Anterior cingulate cortex (tissue), 58 donors: ENCODE measurements around the gene AGAP1.

ENCODE experiments used
- DNase-seq, 58 donors: peaks; one replicate each; lab custom pipeline; 2025; lab: John Stamatoyannopoulos, UW

AGAP1 gene

DNA sequence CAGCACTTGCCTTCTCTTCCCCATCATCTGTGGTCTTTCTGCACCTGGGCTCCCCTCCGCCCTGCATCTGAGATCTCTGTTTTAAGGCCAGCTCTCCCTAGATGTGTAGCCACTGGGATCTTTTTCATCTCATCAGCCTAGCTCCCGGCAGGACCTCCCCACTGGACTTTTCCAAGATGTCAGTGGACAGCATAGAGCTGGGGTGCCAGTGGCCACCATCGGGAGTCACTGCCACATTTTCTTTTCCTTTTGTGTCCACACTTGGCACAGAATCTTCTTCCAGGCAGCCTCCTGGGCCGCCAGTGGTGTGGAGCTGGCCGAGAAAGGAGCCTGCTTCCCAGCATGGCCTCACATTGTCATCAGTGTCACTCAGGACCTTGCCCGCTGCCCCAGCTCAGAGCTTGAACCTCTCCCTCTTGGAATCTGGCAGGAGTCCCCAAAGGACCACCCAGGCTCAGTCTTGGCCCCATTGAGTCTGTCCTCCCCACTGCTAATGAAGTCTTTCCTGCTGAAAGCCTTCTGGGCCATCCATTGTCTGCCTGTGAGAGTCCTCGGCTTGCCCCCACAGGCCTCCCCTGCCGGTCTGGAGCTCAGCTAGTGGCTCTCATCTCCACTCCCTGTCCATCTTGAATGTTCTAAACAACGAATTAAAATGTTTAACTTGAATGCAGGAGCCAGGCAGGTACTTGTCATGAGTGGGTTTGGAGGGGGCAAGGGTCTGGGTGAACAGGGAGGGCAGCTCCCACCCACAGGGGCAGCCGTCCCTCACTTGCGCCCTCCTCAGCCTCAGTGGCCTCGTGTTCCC lies 349.9 kb downstream of the AGAP1 start:
- DNase-seq, result peak in 12 of 58 donors; percentile 12 to 50 (median 23)

DNA sequence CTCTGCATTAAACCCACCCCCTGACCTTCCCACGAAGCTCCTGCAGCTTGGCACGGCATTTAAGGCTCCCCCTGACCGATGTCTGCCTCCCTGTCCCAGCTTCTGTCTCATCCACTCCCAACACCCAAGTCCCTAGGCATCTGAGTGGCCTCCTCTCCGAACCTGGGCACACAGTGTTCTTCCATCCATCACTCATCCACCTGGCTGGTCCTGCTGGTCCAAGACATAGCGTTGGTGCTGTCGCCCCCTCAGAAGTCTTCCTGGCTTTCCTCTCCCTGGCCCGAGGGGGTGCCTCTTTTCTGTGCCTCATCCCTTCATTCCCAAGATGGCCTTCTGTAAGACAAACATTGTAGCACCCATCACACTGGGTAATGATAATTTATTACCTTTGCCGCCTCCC lies 350.7 kb downstream of the AGAP1 start:
- no peak for DNase-seq

DNA sequence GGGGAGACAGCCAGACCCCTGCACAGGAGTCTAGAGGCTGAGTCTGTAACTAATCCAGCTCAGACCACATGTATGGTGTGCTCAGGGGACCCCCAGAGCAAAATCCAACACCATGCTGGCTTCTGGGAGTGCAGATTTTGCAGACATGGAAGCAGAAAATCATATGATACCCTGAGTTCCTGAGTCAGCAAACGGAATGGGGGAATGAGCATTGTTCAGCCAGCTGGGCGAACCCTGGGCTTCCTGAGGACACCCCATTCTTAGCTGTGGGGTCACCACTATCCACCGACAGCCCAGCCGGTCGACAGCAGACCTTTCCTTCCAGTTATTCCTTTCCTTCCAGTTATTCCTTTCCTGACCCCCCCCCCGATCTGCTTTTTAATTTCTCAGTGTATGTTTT lies 351.4 kb downstream of the AGAP1 start:
- no peak for DNase-seq

DNA sequence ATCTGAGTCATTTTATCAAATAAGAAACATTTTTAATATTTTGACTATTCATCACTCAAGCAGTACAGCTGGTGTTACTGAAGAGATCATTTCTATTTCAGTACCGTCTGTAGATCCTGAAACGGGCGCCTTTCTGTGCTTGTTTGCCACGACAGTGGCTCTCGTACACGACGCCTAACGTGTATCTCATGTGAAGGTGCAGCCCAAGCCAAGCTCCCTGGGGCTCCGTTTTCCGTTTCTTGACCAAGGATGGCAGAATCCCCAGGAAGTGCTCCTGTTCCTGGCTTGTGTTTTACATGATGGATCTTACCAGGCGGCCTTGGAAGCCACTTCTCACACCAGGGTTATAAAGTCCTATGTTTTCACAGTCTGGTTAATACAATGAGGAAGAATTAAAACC lies 353.7 kb downstream of the AGAP1 start:
- DNase-seq, result no peak

DNA sequence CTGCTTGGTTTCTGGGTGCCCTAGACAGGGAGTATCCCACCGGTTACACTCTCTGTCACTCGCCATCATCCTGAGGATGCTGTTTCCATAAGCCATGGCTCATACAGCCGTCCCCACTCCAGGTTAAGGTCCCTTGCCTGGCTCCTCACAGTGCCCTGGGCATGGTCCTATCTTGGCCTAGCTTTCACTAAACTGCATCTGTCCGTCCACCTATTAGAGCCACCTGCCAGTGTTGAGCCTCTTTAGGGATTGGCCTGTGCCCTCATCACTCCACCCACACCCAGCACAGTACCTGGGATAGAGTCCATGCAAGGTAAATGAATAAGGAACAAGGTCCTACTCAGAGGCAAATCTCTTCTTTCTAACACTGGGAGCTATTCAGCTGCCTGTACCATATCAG lies 354.2 kb downstream of the AGAP1 start:
- DNase-seq, result no peak

DNA sequence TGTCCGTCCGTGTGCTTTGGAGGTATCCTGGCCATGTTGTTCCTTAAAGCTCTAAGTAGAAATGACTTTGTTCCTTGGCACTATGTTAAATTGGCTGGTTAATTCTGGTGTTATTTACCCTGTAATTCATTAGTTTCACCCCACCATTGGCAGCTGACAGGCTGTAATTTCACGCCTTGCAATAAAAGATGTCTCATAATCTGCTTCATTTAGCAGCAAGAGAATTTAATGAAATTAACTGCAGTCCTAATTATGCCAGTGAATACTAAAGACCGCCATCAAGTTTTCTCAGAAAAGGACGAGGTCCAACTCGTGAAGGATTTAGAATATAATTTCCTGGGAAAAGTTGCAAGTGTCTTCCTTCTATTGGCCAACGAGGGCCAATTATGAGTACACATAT lies 355.1 kb downstream of the AGAP1 start:
- no peak for DNase-seq

DNA sequence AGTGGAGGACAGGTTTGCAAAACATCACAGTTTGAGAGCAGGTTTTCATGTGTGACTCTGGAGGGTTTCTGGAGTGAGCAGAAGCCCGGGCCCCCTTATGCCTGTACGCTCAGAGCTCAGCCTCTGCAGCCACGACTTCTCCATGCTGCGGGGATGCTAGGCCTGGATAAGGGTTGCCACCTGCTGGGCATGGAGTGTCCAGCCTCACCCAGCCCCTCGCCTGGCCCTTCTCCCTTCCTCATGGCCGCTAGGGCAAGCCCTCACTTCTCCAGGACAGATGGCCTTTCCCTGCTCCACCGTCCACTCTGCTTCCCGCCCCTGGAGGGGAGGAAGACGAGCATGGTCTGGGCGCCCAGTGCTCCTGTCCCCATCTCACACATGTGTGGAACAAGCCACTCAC lies 355.6 kb downstream of the AGAP1 start:
- no peak for DNase-seq

DNA sequence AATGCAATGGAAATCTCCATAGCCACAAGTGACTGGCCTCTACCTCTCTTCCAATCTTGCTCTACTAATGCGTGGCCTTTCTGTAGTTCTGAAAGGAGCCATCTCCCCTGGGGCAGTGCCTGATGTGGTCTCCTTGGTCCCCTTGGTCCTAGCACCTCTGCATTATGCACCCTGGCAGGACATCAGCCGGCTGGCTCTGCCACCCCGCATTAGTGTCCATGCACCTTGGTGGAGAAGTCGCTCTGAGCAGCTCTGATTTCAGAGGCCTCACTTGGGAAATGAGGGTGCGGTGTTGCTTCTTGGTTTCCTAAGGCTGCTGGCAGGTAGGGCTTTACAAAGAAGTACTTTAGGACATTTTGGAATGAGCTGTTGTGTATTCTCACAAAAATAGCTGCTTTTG lies 356.4 kb downstream of the AGAP1 start:
- DNase-seq, result no peak

DNA sequence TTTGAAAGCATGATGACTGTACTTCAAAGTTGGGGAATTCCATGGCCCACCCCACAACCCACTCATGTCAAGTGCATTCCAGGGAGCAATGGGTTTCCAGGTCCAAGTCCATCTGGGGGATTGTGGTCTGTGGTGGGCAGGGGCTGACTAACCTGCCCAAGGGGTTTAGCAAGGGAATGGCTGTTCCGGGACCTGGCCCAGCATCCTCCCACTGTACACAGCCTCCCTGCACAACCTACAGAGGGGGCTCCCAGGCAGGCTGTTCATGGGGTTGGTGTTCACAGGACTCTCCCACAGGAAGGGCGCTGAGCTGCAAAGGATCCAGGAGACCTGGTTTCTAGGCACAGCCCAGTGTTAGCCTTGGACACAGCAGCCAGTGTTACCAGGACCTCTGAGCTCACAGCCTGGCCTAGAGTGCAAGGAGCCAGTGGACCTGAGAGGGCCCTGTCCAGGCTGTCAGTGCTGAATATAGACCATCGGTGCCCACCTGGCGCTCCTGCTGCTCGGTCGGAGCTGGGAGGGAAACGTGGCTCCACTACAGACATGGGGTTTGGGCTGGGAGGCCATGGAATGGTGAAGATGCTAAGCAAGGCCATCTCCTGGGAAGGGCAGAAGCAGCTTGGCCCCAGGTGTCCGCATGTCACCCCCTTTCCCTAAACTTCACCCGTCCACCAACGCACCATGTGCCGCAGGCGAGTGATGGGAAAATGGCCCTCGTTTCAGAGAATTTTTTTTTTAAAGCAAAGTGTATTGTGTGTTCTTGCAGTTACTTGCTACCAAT lies 357.1 kb downstream of the AGAP1 start:
- no peak for DNase-seq

DNA sequence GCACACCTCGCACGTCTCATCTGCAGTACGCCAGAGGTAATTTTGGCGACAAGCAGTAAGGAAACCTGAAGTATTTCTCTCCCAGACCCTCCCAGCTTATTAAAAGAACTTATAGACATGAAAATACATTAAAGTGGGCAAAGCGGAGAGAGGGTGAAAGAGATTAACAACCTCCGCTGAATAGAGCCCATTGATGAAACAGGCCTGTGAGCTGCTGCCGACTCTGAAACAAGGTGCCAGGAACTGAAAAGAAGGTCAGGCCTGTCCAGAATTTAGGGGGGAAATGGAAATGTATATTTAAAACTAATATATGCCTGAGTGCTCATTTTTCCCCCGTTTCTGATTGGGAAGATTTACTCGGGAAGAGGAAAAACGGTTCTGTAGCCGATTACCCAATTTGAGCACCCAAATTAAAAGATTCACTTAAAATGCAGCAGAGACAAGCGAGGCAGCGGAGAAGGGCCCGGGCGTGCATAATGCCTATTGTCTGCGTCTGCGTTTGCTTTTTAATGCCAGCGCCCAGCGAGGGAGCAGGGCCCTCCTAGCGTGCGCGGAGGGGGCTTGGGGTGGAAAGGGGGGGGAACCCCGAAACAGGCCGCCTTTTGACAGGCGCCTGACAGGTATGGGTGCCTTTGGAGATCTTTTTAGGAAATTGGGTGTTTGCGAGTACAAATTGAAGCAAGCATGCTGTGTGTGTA lies 358.1 kb downstream of the AGAP1 start:
- DNase-seq, result peak in 10 of 58 donors; percentile 5 to 35 (median 13)

DNA sequence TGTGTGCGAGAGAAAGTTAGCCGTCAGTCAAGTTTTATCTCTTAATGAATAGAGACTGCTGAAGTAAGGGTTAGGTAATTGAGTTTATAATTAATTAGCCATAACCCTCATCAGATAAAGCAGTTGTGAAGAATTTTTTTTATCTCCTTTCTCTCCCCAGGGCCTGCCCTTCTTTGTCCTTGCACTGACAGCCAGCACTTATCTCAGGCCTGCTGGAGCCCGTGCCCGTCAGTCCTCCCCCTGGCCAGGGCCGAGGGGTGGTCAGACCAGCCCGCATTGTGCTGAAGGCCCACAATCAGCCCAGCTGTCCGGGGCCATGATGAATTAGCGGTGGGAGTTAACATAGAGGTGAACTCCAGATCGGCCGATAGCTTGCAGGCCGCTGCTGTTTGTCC lies 358.7 kb downstream of the AGAP1 start:
- no peak for DNase-seq

DNA sequence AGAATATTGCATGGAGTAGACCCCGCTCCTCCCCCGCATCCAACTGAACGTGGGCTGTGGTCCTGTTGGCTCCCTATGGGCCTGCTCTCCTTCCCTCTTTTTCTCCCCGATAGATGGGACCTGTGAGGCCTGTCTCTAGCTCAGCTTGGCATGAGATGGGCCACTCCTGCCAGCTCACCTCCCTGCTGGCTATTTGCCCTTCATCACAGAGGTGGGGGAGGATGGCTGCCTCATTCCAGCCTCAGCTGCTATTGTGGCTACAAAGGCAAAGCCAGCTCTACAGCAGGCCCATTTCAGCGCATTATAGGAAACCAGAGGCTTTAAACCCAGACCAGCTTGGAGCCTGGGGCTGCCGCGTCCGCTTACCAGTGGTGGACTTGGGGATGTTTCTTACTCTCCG lies 360.4 kb downstream of the AGAP1 start:
- no peak for DNase-seq

DNA sequence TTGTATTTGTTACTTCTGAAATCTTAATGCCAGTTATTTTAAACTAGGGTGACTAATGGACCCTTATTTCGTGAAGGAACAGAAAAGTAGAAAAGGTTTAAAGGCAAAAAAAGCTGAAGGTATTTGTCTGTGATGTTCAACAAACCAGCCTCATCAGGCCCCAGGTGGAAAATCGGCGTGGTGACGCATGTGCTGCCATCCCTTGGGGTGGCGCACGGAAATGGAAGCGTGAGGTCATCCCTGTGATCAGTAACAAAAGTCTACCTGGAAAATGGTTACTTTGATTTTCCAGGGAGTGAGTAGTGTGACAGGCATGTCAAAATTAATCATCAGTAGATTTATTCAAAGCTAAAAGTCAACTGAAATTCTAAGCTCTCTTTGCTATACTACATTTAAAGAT lies 361.2 kb downstream of the AGAP1 start:
- no peak for DNase-seq

DNA sequence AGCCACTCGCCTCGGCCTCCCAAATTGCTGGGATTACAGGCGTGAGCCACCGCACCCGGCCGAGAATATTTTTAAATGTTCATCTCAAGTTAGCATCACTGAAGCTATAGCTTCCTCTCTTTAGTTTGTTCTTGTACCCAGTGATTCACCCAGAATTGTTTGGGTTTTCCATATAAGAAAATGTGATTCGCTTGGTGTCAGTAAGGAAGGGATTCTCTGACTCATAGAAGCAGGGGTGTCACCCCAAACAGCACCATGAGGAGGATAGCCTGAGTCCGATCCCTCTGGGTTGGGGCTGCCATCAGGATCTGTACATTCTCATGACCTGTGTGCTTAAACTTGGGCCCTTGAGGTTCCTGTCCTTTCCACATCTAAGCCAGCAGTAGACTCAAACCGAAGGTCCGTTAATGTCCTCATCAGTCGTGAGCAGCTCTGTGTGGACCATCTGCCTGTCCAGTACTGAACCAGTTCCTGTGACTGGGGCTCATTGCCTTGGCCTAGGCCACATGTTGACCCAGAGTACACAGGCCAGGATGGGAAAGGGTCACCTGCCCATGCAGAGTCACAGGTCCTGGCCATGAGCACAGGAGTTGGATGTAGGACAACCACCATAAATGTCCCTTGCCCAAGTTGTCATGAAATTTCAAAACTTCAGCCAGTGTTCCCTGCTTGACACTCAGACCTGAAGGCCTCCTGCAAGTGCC lies 362.5 kb downstream of the AGAP1 start:
- no peak for DNase-seq

DNA sequence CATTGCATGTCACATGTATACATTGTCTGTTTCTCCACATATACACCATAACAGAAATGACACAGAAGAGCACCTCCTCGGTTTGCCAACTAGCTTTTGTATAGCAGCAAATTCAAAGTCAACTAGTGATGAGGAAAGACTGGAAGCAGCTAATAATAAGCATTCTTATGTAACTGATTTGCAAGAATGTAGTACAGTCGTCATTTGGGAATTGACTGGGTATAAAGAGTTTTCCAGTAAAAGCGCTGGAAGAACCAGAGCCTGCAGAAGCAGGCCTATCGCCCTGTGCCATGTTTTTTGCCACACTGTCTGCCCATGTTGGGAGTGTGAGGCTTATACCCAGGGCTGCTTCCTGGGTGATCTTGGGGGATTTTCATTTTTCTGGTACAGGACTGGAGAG lies 363.8 kb downstream of the AGAP1 start:
- no peak for DNase-seq

DNA sequence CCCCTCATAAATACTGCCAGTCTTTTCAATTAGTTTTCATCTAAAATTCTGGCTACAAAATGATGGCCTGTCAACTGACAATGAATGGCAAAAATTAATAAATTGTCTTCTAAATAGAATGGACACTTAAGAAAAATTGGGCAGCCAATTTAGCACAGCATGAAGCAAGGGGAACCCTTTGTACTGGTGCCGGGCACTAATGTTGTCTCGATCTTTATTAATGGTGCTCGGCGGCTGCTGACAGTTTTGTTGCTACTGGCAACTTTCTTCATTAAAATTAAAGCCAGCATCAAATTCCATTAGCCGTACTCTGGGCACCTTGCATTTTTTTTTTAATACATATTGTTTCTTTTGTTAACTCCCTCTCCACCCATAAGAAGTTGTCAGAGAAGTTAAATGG lies 365.0 kb downstream of the AGAP1 start:
- DNase-seq, result no peak

DNA sequence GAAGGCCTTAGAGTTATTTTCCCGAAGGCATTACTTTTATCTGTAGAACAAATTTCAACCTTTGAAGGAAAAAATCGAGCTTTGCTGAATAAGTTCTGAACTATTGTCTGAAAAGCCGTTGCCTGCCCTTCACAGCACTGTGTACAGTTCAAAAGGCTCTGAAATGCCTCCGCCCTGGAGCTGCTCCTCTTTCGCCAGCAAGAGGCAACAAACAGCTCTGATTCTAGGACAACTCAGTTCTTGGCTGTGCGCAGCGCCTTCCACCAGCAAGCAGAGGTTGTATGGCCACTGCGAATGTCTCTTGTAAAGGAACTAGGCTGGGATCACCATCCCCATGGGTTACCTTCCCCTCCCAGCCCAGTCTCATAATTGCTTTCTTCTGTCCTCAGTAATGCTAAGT lies 365.8 kb downstream of the AGAP1 start:
- no peak for DNase-seq

DNA sequence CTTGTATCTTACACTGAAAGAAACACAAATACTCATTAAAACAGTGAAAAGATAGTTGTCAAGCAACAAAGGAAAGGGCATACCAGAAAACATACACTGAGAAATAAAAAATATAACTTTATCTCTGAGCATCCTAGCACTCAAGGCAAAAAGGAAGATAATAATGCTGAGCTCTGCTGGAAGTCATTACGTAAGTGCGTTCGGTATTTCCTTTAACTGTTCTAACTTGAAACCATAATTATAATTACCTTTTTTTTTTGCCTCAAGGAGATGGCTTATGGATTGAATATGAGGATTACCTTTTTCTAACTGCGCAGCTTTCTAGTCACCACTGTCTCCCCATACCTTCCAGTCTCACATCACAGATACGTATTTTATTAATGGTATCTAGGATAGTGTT lies 366.3 kb downstream of the AGAP1 start:
- DNase-seq, result no peak

DNA sequence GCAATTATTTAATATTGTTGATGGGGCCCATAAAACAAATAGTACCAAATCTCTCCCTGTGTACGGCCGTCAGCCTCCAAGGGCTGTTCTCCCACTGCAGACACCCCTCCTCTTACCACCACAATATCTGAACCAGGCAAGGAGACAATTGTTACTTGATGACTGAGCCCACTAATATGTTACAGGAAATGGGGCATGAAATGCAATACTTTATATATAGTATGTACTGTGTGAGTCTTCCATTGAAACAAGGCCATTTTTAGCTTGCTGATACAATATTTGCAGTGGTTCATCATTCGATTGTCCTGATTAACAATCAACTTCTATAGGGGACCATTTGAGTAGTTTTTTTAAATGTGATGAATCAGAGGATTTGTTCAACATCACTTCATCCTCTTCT lies 367.0 kb downstream of the AGAP1 start:
- DNase-seq, result no peak

DNA sequence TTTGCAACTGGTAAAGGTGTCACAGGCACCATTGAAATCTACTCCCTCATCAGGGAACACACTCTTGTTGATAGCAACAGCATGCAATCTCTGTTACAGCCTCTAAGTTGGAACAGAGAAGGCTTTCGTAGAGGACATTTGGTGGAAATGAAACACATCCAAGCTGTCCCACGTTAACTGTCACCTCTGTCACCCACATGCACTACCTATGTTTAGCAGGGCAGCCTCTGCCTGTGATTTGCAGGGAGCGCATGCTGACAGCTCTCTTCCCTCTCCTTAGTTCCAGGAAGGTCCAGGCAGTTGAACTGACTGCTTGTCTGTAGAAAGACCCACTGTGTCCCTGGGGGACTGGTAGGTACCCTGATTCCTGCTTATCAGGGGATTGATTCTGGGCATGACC lies 367.5 kb downstream of the AGAP1 start:
- DNase-seq, result no peak

DNA sequence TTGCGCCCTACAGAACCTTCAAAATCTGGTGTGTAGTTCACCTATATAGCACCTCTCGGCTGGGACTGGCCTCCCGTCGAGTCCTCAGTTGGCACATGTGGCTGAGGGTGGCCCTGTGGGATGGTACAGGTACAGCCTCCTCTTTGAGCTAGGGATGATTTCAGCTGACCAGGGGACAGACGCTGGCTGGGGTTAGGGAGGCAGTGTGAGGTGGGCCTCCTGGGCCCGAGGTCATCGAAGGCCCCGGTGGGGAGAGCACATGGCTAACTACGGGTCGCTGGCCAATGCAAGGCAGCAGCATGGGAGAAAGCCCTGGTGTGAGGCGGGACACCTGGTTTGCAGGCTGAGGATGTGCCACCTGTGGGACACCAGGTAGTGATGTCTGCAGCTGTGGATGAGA lies 369.6 kb downstream of the AGAP1 start:
- DNase-seq, result no peak
